CD4-positive, alpha-beta T cell treated with Interleukin-1 beta for 1 hour (primary cell): ENCODE measurements around the gene RCBTB1.
A peak's percentile ranks its signal among the peaks of the same experiment; 100 is the strongest.
"Not testable (repeated sequence)": the region's sequence is repeated elsewhere in the genome, so short reads cannot be mapped to it uniquely, and the experiment has no call there.

ENCODE experiments used
- DNase-seq, 2 donors: peaks; one replicate each; pipeline ENCODE4 v3.0.0-alpha.2; 2020 to 2022

RCBTB1 gene

GRCh38 chr13:49602615-49603014 is 17.3 kb upstream of the RCBTB1 start:
- not testable (repeated sequence) for DNase-seq

GRCh38 chr13:49602005-49602404 is 16.6 kb upstream of the RCBTB1 start:
- no peak for DNase-seq

GRCh38 chr13:49597043-49597641 is 11.8 kb upstream of the RCBTB1 start:
- DNase-seq, result no peak

- no peak for DNase-seq
These were observed 10.9 kb upstream of the RCBTB1 start for GRCh38 chr13:49596221-49596620.

- DNase-seq, result no peak
These were observed 9.2 kb upstream of the RCBTB1 start for GRCh38 chr13:49594576-49594975.

GRCh38 chr13:49593876-49594275 is 8.5 kb upstream of the RCBTB1 start:
- not testable (repeated sequence) for DNase-seq

GRCh38 chr13:49590714-49591113 is 5.4 kb upstream of the RCBTB1 start:
- not testable (repeated sequence) for DNase-seq

GRCh38 chr13:49587311-49587847 is 2.0 kb upstream of the RCBTB1 start:
- no peak for DNase-seq

- no peak for DNase-seq
These were observed 1.4 kb upstream of the RCBTB1 start for GRCh38 chr13:49586717-49587116.

- no peak for DNase-seq
These were observed 581 bp downstream of the RCBTB1 start for GRCh38 chr13:49584771-49585182.

GRCh38 chr13:49580980-49581680 is 4.2 kb downstream of the RCBTB1 start:
- no peak for DNase-seq

- DNase-seq, result no peak
These were observed 5.9 kb downstream of the RCBTB1 start for GRCh38 chr13:49579501-49579900.

GRCh38 chr13:49571299-49572240 is 13.8 kb downstream of the RCBTB1 start:
- no peak for DNase-seq

GRCh38 chr13:49569993-49570689 is 15.2 kb downstream of the RCBTB1 start:
- peak in 1 of 2 donors; percentile 11 for DNase-seq

GRCh38 chr13:49567491-49567890 is 17.9 kb downstream of the RCBTB1 start:
- no peak for DNase-seq

- DNase-seq, result no peak
These were observed 18.9 kb downstream of the RCBTB1 start for GRCh38 chr13:49566461-49566860.

GRCh38 chr13:49565461-49565860 is 19.9 kb downstream of the RCBTB1 start:
- not testable (repeated sequence) for DNase-seq

- DNase-seq, result no peak
These were observed 21.8 kb downstream of the RCBTB1 start for GRCh38 chr13:49563516-49563915.

- no peak for DNase-seq
These were observed 24.3 kb downstream of the RCBTB1 start for GRCh38 chr13:49561062-49561410.

GRCh38 chr13:49560270-49561061 is 24.9 kb downstream of the RCBTB1 start:
- no peak for DNase-seq

GRCh38 chr13:49559006-49559405 is 26.4 kb downstream of the RCBTB1 start:
- DNase-seq, result no peak

- DNase-seq, result no peak
These were observed 31.0 kb downstream of the RCBTB1 start for GRCh38 chr13:49554387-49554786.
